Measurements from ENCODE around the gene PSKH1.

The PSKH1 gene

DNA sequence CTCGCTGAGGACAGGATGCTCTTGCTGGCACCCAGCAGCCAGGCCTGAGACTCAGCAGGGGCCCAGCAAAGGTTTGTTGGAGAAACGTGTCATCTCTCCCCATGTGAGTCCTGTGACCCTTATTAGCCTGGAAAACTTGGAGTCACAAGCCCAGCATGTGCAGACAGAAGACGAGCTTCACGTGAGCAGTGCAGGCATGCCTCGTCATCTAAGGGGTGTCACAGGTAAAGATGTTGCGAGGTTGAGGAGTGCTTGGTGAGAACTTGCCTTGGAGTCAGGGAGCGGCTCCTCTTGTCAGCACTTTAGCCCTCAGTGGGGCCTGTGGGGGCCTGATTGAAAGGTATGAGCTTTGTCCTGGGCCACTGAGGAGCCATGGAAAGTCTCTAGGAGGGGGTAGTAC lies 40.8 kb downstream of the PSKH1 start:
- Histone ChIP-seq H3K4me1 (peaks cover 12% of the 10 kb centered on the region), H3K36me3 (ENCODE audit: control insufficient read depth, insufficient read depth, low read length) (no peaks in the 10 kb centered on the region), H3K27me3 (ENCODE audit: control insufficient read depth, insufficient read depth, low read length) (no peaks in the 10 kb centered on the region), H3K4me3 (ENCODE audit: low read depth, low read length) (no peak overlapping the region), H2AFZ (no peak overlapping the region), H3K9me3 (ENCODE audit: control insufficient read depth, low read length) (no peaks in the 10 kb centered on the region), H3K27ac (no peak overlapping the region), H3K79me2 (peaks cover 3% of the 10 kb centered on the region), H3K4me2 (ENCODE audit: low read length) (no peak overlapping the region), H3K9ac (no peak overlapping the region)
- TF ChIP-seq, protein P1, sequence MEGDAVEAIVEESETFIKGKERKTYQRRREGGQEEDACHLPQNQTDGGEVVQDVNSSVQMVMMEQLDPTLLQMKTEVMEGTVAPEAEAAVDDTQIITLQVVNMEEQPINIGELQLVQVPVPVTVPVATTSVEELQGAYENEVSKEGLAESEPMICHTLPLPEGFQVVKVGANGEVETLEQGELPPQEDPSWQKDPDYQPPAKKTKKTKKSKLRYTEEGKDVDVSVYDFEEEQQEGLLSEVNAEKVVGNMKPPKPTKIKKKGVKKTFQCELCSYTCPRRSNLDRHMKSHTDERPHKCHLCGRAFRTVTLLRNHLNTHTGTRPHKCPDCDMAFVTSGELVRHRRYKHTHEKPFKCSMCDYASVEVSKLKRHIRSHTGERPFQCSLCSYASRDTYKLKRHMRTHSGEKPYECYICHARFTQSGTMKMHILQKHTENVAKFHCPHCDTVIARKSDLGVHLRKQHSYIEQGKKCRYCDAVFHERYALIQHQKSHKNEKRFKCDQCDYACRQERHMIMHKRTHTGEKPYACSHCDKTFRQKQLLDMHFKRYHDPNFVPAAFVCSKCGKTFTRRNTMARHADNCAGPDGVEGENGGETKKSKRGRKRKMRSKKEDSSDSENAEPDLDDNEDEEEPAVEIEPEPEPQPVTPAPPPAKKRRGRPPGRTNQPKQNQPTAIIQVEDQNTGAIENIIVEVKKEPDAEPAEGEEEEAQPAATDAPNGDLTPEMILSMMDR (IDR thresholded peaks at IDR 0.05), result no peak

DNA sequence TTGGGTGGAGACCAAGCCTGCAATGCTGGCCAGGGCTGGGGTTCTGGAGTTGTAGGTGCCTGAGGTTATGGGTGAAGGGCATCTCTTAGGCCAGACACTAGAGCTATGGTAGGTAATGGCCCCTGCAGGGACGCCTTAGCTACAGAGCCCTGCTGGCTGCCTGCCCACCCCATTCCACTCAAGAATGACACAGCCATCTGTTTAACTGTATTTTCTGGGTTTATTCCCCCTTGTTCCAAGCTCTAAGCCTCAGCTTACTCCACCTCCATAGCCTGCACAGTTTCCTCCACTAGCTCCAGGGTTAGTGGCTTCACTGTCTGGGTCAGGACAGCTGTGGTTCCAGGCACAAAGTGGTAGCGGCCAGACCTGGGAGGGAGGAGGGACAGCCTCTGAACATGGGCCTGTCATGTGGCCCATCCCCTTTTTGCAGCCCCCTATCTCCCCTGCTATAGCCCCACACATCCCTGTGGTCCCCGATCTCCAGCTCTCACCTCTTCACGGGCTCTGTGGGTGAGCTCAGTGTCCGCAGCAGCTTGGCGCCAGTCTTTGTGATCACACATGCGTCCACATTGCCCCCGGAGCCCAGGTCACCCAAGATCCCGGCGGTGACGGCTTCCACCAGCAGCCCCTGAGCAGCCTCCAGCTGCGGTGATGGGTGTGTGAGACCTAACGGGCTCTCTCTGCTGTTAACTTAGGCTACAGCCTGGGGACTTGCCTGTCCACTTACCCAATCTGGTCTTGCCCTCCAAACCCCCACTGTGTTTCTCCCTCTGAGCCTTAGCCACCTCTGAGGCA lies 41.4 kb downstream of the PSKH1 start:
- H3K27ac ChIP-seq, result peak overlapping the region; percentile 46
- H3K4me3 ChIP-seq (ENCODE audit: low read depth, low read length), result no peak overlapping the region
- no peaks in the 10 kb centered on the region for H3K36me3 ChIP-seq (ENCODE audit: control insufficient read depth, insufficient read depth, low read length)
- H3K9ac ChIP-seq, result no peak overlapping the region
- H3K79me2 ChIP-seq, result no peaks in the 10 kb centered on the region
- TF ChIP-seq, protein P1 (IDR thresholded peaks at IDR 0.05), result no peak
- H3K4me1 ChIP-seq, result peaks cover 12% of the 10 kb centered on the region
- no peaks in the 10 kb centered on the region for H3K27me3 ChIP-seq (ENCODE audit: control insufficient read depth, insufficient read depth, low read length)
- no peak overlapping the region for H2AFZ ChIP-seq
- H3K9me3 ChIP-seq (ENCODE audit: control insufficient read depth, low read length), result no peaks in the 10 kb centered on the region
- no peak overlapping the region for H3K4me2 ChIP-seq (ENCODE audit: low read length)

DNA sequence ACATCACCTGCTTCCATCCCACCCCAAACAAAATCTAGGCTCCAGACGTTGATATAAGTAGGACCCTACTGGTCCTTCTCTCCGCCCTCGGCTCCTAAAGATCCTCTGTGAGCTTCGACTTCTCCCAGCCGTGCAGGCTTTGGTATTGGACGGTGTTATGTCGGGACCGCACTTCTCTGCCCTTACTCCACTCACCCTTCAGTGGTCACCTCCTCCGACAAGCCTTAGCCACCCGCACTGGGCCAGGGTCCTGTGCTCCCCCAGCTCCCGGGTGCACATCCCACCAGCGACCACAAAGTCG lies 42.0 kb downstream of the PSKH1 start:
- Histone ChIP-seq H3K9ac (no peak overlapping the region), H3K9me3 (ENCODE audit: control insufficient read depth, low read length) (no peaks in the 10 kb centered on the region), H2AFZ (peak overlapping the region; percentile 86), H3K4me2 (ENCODE audit: low read length) (peak overlapping the region; percentile 88), H3K27me3 (ENCODE audit: control insufficient read depth, insufficient read depth, low read length) (no peaks in the 10 kb centered on the region), H3K4me1 (peaks cover 12% of the 10 kb centered on the region), H3K27ac (peak overlapping the region; percentile 46), H3K36me3 (ENCODE audit: control insufficient read depth, insufficient read depth, low read length) (no peaks in the 10 kb centered on the region), H3K79me2 (no peaks in the 10 kb centered on the region), H3K4me3 (ENCODE audit: low read depth, low read length) (no peak overlapping the region)
- TF ChIP-seq, protein P1 (IDR thresholded peaks at IDR 0.05), result no peak

DNA sequence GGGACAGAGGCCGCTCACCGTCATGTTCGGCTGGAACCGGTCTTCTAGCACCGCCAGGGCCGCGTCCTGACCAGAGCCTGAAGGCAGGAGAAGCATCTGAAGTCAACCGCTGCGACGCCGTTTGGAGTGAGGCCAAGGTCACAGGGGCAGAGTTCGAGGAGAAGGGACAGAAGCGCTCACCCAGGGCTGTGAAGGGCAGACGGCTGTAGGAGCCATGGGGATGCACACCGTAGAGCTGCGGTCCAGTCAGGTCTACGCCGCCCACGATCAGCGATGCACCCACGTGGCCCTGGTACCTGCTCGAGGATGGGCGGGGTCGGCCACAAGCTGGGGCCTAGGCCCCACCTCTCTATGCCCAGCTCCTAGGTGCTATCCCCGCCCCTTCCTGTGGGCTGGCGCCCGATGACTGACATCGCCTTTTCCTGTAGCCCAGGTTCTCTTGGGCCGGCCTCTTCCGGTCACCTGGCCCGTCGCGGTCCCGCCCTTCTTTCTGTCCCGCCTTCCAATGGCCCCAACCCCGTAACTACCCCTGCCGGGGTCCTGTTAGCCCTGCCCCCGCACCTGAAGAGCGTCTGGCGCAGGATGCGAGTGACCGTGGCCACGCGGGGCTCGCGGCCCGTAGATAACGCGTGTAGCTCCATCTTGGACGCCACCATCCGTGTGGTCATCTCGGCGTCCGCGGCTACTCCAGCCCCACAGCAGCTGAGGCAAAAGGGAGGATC lies 42.5 kb downstream of the PSKH1 start:
- Histone ChIP-seq H3K9me3 (ENCODE audit: control insufficient read depth, low read length) (no peaks in the 10 kb centered on the region), H2AFZ (peak overlapping the region; percentile 86), H3K27me3 (ENCODE audit: control insufficient read depth, insufficient read depth, low read length) (no peaks in the 10 kb centered on the region), H3K4me3 (ENCODE audit: low read depth, low read length) (peak overlapping the region; percentile 89), H3K79me2 (no peaks in the 10 kb centered on the region), H3K4me2 (ENCODE audit: low read length) (peak overlapping the region; percentile 88), H3K27ac (peak overlapping the region; percentile 82), H3K9ac (peak overlapping the region; percentile 58), H3K4me1 (peaks cover 12% of the 10 kb centered on the region), H3K36me3 (ENCODE audit: control insufficient read depth, insufficient read depth, low read length) (no peaks in the 10 kb centered on the region)
- TF ChIP-seq, protein P1 (IDR thresholded peaks at IDR 0.05), result no peak
